ENCODE data around the gene HYDIN. TPM values are rescaled to one million over a fixed set of nuclear protein-coding genes. Genes with fewer than 3 reads are reported as not detected.
"Not testable (repeated sequence)": the region's sequence is repeated elsewhere in the genome, so short reads cannot be mapped to it uniquely, and the experiment has no call there.

Gene HYDIN
- total RNA-seq, 2 experiments from 2014 or later: not detected

- DNase-seq; H3K4me1 Mint-ChIP-seq (ENCODE audit: low read depth); H3K36me3 Mint-ChIP-seq; POLR2A ChIA-PET; H3K4me3 Mint-ChIP-seq; H3K27me3 Mint-ChIP-seq; H3K9me3 Mint-ChIP-seq; CTCF ChIA-PET; intact Hi-C loops (cut with micrococcal nuclease); H3K27ac Mint-ChIP-seq: not testable (repeated sequence)
These were observed 293.6 kb downstream of the HYDIN start for GRCh38 chr16:70936781-70937525.

GRCh38 chr16:70935325-70935724, 295.2 kb downstream of the HYDIN start:
- H3K9me3 Mint-ChIP-seq; H3K27ac Mint-ChIP-seq; POLR2A ChIA-PET; H3K36me3 Mint-ChIP-seq; intact Hi-C loops (cut with micrococcal nuclease); H3K4me3 Mint-ChIP-seq; DNase-seq; CTCF ChIA-PET; H3K4me1 Mint-ChIP-seq (ENCODE audit: low read depth); H3K27me3 Mint-ChIP-seq: not testable (repeated sequence)

GRCh38 chr16:70933746-70934145, 296.8 kb downstream of the HYDIN start:
- intact Hi-C loops (cut with micrococcal nuclease); H3K27me3 Mint-ChIP-seq; H3K27ac Mint-ChIP-seq; POLR2A ChIA-PET; H3K4me1 Mint-ChIP-seq (ENCODE audit: low read depth); H3K36me3 Mint-ChIP-seq; DNase-seq; H3K4me3 Mint-ChIP-seq; CTCF ChIA-PET; H3K9me3 Mint-ChIP-seq: not testable (repeated sequence)

GRCh38 chr16:70930757-70931156, 299.8 kb downstream of the HYDIN start:
- DNase-seq; POLR2A ChIA-PET; intact Hi-C loops (cut with micrococcal nuclease); H3K36me3 Mint-ChIP-seq; H3K27ac Mint-ChIP-seq; H3K9me3 Mint-ChIP-seq; H3K4me3 Mint-ChIP-seq; H3K27me3 Mint-ChIP-seq; H3K4me1 Mint-ChIP-seq (ENCODE audit: low read depth); CTCF ChIA-PET: not testable (repeated sequence)

GRCh38 chr16:70922164-70922563, 308.4 kb downstream of the HYDIN start:
- H3K9me3 Mint-ChIP-seq, CTCF ChIA-PET, POLR2A ChIA-PET: not testable (repeated sequence)

GRCh38 chr16:70920661-70921060, 309.9 kb downstream of the HYDIN start:
- H3K9me3 Mint-ChIP-seq; H3K4me3 Mint-ChIP-seq; H3K4me1 Mint-ChIP-seq (ENCODE audit: low read depth); POLR2A ChIA-PET; CTCF ChIA-PET; H3K27me3 Mint-ChIP-seq; H3K27ac Mint-ChIP-seq; intact Hi-C loops (cut with micrococcal nuclease); DNase-seq; H3K36me3 Mint-ChIP-seq: not testable (repeated sequence)

More at GRCh38 chr16:70922164-70922563, 308.4 kb downstream of the HYDIN start:
- H3K27me3 Mint-ChIP-seq; H3K36me3 Mint-ChIP-seq; H3K27ac Mint-ChIP-seq; H3K4me3 Mint-ChIP-seq; DNase-seq; H3K4me1 Mint-ChIP-seq (ENCODE audit: low read depth); intact Hi-C loops (cut with micrococcal nuclease): not testable (repeated sequence)

- H3K4me1 Mint-ChIP-seq (ENCODE audit: low read depth); H3K27ac Mint-ChIP-seq; H3K4me3 Mint-ChIP-seq; POLR2A ChIA-PET; CTCF ChIA-PET; H3K9me3 Mint-ChIP-seq; H3K36me3 Mint-ChIP-seq; H3K27me3 Mint-ChIP-seq; intact Hi-C loops (cut with micrococcal nuclease); DNase-seq: not testable (repeated sequence)
These were observed 342.3 kb downstream of the HYDIN start for GRCh38 chr16:70888208-70888607.

GRCh38 chr16:70884652-70885051, 345.9 kb downstream of the HYDIN start:
- CTCF ChIA-PET; POLR2A ChIA-PET; H3K27me3 Mint-ChIP-seq; intact Hi-C loops (cut with micrococcal nuclease); H3K4me3 Mint-ChIP-seq; H3K9me3 Mint-ChIP-seq; H3K36me3 Mint-ChIP-seq; DNase-seq; H3K4me1 Mint-ChIP-seq (ENCODE audit: low read depth); H3K27ac Mint-ChIP-seq: not testable (repeated sequence)

GRCh38 chr16:70882311-70882710, 348.2 kb downstream of the HYDIN start:
- H3K36me3 Mint-ChIP-seq; H3K27me3 Mint-ChIP-seq; DNase-seq; H3K4me1 Mint-ChIP-seq (ENCODE audit: low read depth); H3K27ac Mint-ChIP-seq; POLR2A ChIA-PET; H3K4me3 Mint-ChIP-seq; CTCF ChIA-PET; H3K9me3 Mint-ChIP-seq; intact Hi-C loops (cut with micrococcal nuclease): not testable (repeated sequence)

GRCh38 chr16:70877895-70878294, 352.6 kb downstream of the HYDIN start:
- not testable (repeated sequence) for H3K9me3 Mint-ChIP-seq

GRCh38 chr16:70876442-70876841, 354.1 kb downstream of the HYDIN start:
- H3K36me3 Mint-ChIP-seq; intact Hi-C loops (cut with micrococcal nuclease); H3K4me3 Mint-ChIP-seq; H3K27me3 Mint-ChIP-seq; POLR2A ChIA-PET; DNase-seq; CTCF ChIA-PET; H3K4me1 Mint-ChIP-seq (ENCODE audit: low read depth); H3K9me3 Mint-ChIP-seq; H3K27ac Mint-ChIP-seq: not testable (repeated sequence)

More at GRCh38 chr16:70877895-70878294, 352.6 kb downstream of the HYDIN start:
- intact Hi-C loops (cut with micrococcal nuclease); H3K27ac Mint-ChIP-seq; H3K4me1 Mint-ChIP-seq (ENCODE audit: low read depth); DNase-seq; POLR2A ChIA-PET; H3K27me3 Mint-ChIP-seq; H3K4me3 Mint-ChIP-seq; CTCF ChIA-PET; H3K36me3 Mint-ChIP-seq: not testable (repeated sequence)

GRCh38 chr16:70864698-70865097, 365.8 kb downstream of the HYDIN start:
- H3K27ac Mint-ChIP-seq; POLR2A ChIA-PET; CTCF ChIA-PET; intact Hi-C loops (cut with micrococcal nuclease); H3K27me3 Mint-ChIP-seq; H3K4me1 Mint-ChIP-seq (ENCODE audit: low read depth); H3K4me3 Mint-ChIP-seq; H3K9me3 Mint-ChIP-seq; DNase-seq; H3K36me3 Mint-ChIP-seq: not testable (repeated sequence)

GRCh38 chr16:70861996-70862395, 368.5 kb downstream of the HYDIN start:
- H3K4me1 Mint-ChIP-seq (ENCODE audit: low read depth); POLR2A ChIA-PET; H3K9me3 Mint-ChIP-seq; H3K27ac Mint-ChIP-seq; H3K36me3 Mint-ChIP-seq; CTCF ChIA-PET; H3K4me3 Mint-ChIP-seq; intact Hi-C loops (cut with micrococcal nuclease); DNase-seq; H3K27me3 Mint-ChIP-seq: not testable (repeated sequence)

All from activated CD4-positive, alpha-beta memory T cell treated with anti-CD3 and anti-CD28 coated beads for 36 hours (primary cell).